SU-DHL-6 (cell line): ENCODE results near the gene C1QA.

Experiments
- H2AFZ ChIP-seq: fragments of 200-600 bp; sonication (generic); 2 replicates; pipeline ENCODE4 v1.6.1; 2014; ENCODE audit warnings: low read depth, mild to moderate bottlenecking, moderate library complexity, mixed read lengths, antibody characterized with exemption, low read length; ENCODE audit not compliant: severe bottlenecking
- H3F3A ChIP-seq: fragments of 200-600 bp; shearing (Covaris generic); 2 replicates; pipeline ENCODE4 v1.6.0; 2016; ENCODE audit warnings: antibody characterized with exemption, mild to moderate bottlenecking; ENCODE audit not compliant: insufficient read depth
- H3K27ac ChIP-seq: fragments of 200-600 bp; sonication (generic); 2 replicates; pipeline ENCODE4 v1.5.1; 2016; ENCODE audit warnings: low read depth, mild to moderate bottlenecking, low read length, moderate library complexity, mixed read lengths
- H3K27me3 ChIP-seq: fragments of 200-600 bp; sonication (generic), shearing (Covaris generic); 2 replicates; pipeline ENCODE4 v1.6.0; 2014; ENCODE audit warnings: mild to moderate bottlenecking, low read length
- H3K36me3 ChIP-seq: fragments of 200-600 bp; sonication (generic); 2 replicates; pipeline ENCODE4 v1.6.1; 2014; ENCODE audit warnings: mild to moderate bottlenecking, low read length, mixed read lengths
- H3K4me2 ChIP-seq: fragments of 300-600, 200-600 bp; shearing (Covaris generic), sonication (generic); 2 replicates; pipeline ENCODE4 v1.6.0; 2014; ENCODE audit warnings: low read length, low read depth, mild to moderate bottlenecking; ENCODE audit not compliant: poor library complexity, severe bottlenecking
- H3K4me3 ChIP-seq: fragments of 200-600 bp; sonication (generic); 2 replicates; pipeline ENCODE4 v1.5.1; 2014; ENCODE audit warnings: antibody characterized with exemption, low read length, mild to moderate bottlenecking, mixed read lengths; ENCODE audit not compliant: insufficient read depth, poor library complexity, severe bottlenecking
- H3K79me2 ChIP-seq: fragments of 200-600 bp; sonication (generic); 2 replicates; pipeline ENCODE4 v1.6.1; 2014; ENCODE audit warnings: mild to moderate bottlenecking, low read length, moderate library complexity; ENCODE audit not compliant: insufficient read depth
- H3K9ac ChIP-seq: fragments of 200-600 bp; sonication (generic); 2 replicates; pipeline ENCODE4 v1.7.0; 2014; ENCODE audit warnings: mild to moderate bottlenecking, low read length
- H3K9me2 ChIP-seq: fragments of 200-600 bp; sonication (generic); replicated peaks from 2 replicates; pipeline ENCODE4 v1.6.1; 2014; ENCODE audit warnings: low read length; ENCODE audit not compliant: insufficient read depth
- H3K9me3 ChIP-seq: fragments of 200-600 bp; sonication (generic); 2 replicates; pipeline ENCODE4 v1.6.1; 2014; ENCODE audit warnings: low read length, mixed read lengths; ENCODE audit not compliant: insufficient read depth
- H4K20me1 ChIP-seq: fragments of 200-600 bp; sonication (generic); 2 replicates; pipeline ENCODE4 v1.6.1; 2014; ENCODE audit warnings: low read depth, mild to moderate bottlenecking, antibody characterized with exemption, low read length, moderate library complexity, mixed read lengths
- EZH2phosphoT487 ChIP-seq: fragments of 200-600 bp; sonication (generic), shearing (Covaris generic); conservative IDR thresholded peaks from 2 replicates; pipeline ENCODE4 v1.6.1; 2018; ENCODE audit warnings: mild to moderate bottlenecking, antibody characterized with exemption, low read length, moderate library complexity, mixed read lengths
- TF ChIP-seq, protein P1 (sequence below): fragments of 200-600 bp; sonication (generic); IDR thresholded peaks from one replicate; pipeline ENCODE4 v1.5.1; 2017; ENCODE audit warnings: antibody characterized with exemption, mild to moderate bottlenecking, low read length, moderate library complexity; ENCODE audit not compliant: insufficient read depth, poor library complexity, severe bottlenecking

C1QA gene

GRCh38 chr1:22636353-22636752, at the start of gene C1QA:
Gene C1QA (plus strand): TSS chr1:22636628. CDS start chr1:22637617, 989 bp downstream.
- Histone ChIP-seq H3F3A (no peaks in the 10 kb centered on the region), H3K9me3 (no peaks in the 10 kb centered on the region), H3K9ac (no peak within 1 kb of the TSS), H3K9me2 (no peaks in the 10 kb centered on the region), H3K79me2 (no peaks in the 10 kb centered on the region), H2AFZ (no peak within 1 kb of the TSS), H3K27ac (no peak within 1 kb of the TSS), H3K4me2 (no peak within 1 kb of the TSS), H3K27me3 (no peaks in the 10 kb centered on the region), H3K4me3 (no peak within 1 kb of the TSS), H4K20me1 (no peaks in the 10 kb centered on the region), H3K36me3 (no peaks in the 10 kb centered on the region)
- TF ChIP-seq, protein P1, sequence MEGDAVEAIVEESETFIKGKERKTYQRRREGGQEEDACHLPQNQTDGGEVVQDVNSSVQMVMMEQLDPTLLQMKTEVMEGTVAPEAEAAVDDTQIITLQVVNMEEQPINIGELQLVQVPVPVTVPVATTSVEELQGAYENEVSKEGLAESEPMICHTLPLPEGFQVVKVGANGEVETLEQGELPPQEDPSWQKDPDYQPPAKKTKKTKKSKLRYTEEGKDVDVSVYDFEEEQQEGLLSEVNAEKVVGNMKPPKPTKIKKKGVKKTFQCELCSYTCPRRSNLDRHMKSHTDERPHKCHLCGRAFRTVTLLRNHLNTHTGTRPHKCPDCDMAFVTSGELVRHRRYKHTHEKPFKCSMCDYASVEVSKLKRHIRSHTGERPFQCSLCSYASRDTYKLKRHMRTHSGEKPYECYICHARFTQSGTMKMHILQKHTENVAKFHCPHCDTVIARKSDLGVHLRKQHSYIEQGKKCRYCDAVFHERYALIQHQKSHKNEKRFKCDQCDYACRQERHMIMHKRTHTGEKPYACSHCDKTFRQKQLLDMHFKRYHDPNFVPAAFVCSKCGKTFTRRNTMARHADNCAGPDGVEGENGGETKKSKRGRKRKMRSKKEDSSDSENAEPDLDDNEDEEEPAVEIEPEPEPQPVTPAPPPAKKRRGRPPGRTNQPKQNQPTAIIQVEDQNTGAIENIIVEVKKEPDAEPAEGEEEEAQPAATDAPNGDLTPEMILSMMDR: no peak
- TF ChIP-seq EZH2phosphoT487: no peak

GRCh38 chr1:22587247-22587646, 49.2 kb upstream of the C1QA start:
- TF ChIP-seq, protein P1: no peak
- TF ChIP-seq EZH2phosphoT487: no peak
- Histone ChIP-seq H4K20me1 (no peaks in the 10 kb centered on the region), H3K9me3 (no peaks in the 10 kb centered on the region), H3K27ac (no peak overlapping the region), H3F3A (no peaks in the 10 kb centered on the region), H3K4me3 (no peak overlapping the region), H3K36me3 (no peaks in the 10 kb centered on the region), H3K27me3 (no peaks in the 10 kb centered on the region), H3K4me2 (no peak overlapping the region), H3K79me2 (no peaks in the 10 kb centered on the region), H3K9ac (no peak overlapping the region), H2AFZ (no peak overlapping the region), H3K9me2 (no peaks in the 10 kb centered on the region)

DNA sequence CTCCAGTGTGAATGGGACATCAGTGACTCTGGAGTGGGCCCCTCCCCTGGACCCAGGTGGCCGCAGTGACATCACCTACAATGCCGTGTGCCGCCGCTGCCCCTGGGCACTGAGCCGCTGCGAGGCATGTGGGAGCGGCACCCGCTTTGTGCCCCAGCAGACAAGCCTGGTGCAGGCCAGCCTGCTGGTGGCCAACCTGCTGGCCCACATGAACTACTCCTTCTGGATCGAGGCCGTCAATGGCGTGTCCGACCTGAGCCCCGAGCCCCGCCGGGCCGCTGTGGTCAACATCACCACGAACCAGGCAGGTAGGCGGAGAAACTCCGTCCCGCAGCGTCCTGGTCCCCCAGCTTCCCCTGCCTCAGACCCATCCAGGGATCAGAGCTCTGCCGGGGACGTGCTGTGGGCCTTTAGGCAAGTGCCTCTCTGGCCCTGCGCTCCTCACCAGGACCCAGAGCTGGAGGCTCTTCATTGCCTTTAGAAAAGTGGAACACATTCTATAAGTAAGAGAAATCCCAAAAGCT, 47.5 kb upstream of the C1QA start:
- H3K9me2 ChIP-seq: no peaks in the 10 kb centered on the region
- no peak overlapping the region for H3K4me2 ChIP-seq
- no peak overlapping the region for H2AFZ ChIP-seq
- no peak overlapping the region for H3K4me3 ChIP-seq
- H3F3A ChIP-seq: no peaks in the 10 kb centered on the region
- no peaks in the 10 kb centered on the region for H3K79me2 ChIP-seq
- no peaks in the 10 kb centered on the region for H3K36me3 ChIP-seq
- no peaks in the 10 kb centered on the region for H4K20me1 ChIP-seq
- H3K9ac ChIP-seq: no peak overlapping the region
- no peaks in the 10 kb centered on the region for H3K9me3 ChIP-seq
- TF ChIP-seq, protein P1: no peak
- TF ChIP-seq EZH2phosphoT487: no peak
- H3K27me3 ChIP-seq: no peaks in the 10 kb centered on the region
- no peak overlapping the region for H3K27ac ChIP-seq
